ENCODE data around the gene UPK1B.
"Not testable (repeated sequence)": the region's sequence is repeated elsewhere in the genome, so short reads cannot be mapped to it uniquely, and the experiment has no call there.

The UPK1B gene

DNA sequence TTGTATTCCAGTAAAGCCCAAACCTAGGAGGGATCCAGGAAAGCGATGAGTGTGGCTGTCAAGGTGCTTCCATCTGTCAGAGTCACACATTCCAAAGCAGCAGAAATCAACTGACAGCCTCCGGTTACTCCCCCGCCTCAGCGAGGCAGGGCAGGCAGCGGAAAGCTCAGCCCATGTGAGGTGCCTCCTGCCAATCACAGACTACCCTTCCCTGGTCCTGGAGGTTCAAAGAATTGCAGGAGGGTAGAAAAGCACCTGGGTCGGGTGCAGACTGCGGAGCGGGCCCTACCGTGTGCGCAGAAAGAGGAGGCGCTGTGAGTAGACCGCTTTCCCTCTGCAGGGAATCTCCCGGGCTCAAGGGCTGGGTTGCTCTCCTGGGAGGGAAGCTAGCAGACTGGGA, at the start of gene UPK1B:
Gene UPK1B (plus strand): TSS at position 274 of the 400 bp plus-strand sequence. CDS start 13,144 bp downstream, outside the sequence.
- no peak for DNase-seq (ENCODE audit: low read depth, low spot score)

DNA sequence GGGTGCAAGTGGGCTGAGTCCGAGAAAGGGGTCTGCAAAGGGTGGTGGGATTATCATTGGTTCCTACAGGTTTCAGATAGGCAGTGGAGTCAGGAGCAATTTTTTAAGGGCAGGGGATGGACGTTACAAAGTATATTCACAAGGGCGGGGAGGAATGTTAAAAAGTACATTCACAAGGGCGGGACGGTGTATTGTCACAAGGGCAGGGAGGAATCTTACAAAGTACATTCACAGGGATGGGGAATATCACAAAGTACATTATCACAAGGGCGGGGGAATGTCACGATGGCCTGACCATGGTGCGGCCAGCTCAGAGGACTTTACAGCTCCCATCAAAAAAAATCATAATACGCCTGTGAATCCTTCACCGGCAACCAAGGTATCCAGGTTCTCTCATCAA, 48.1 kb upstream of the UPK1B start:
- no peak for DNase-seq (ENCODE audit: low read depth, low spot score)

DNA sequence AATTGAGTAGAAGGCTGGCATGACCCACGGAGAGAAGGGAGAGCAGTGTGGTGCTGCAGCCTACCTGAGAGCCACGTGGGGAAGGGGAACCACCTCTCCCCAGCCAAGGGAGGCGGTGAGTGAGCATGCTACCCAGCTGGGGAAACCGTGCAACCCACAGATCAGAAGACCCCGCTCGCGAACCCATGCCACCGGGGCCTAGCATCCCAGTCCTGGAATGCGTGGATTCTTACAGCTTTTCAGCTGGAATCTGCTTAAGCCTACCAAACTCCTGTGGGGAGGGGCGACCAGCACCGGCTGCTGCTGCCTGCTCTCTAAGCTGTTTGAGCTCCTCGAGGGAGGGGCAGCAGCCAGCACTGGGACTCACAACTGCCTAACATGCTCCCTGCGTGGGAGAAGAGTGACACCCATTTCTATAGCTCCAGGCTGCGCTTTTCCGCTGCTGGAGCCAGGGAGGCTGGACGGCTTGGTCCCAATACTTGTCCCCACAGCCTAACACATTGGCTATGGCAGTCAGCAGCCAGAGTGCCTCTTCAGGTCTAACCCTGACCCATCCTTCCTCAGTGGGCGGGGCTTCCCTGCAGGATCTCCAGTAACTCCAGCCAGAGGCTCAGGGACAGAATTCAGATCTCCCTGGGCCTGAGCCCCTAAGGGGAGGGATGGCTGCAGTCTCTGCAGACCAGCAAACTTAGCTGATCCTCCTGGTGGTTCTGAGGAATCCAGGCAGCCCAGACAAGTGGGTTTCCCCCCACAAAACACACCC, 47.5 kb upstream of the UPK1B start:
- DNase-seq (ENCODE audit: low read depth, low spot score): no peak

DNA sequence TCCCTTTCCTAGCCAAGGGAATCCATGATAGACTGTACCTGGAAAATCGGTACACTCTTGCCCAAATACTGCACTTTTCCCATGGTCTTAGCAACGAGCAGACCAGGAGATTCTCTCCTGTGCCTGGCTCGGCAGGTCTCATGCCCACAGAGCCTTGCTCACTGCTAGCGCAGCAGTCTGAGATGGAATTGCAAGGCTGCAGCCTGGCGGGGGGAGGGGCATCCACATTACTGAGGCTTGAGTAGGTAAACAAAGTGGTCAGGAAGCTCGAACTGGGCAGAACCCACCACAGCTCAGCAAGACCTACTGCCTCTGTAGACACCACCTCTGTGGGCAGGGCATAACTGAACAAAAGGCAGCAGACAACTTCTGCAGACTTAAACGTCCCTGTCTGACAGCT, 43.1 kb upstream of the UPK1B start:
- not testable (repeated sequence) for DNase-seq (ENCODE audit: low read depth, low spot score)

DNA sequence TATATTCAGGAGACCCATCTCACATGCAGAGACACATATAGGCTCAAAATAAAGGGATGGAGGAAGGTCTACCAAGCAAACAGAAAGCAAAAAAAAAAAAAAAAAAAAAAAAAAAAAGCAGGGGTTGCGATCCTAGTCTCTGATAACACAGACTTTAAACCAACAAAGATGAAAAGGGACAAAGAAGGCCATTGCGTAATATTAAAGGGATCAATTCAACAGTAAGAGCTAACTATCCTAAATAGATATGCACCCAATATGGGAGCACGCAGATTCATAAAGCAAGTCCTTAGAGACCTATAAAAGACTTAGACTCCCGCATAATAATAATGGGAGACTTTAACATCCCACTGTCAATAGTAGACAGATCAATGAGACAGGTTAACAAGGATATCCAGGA, 41.1 kb upstream of the UPK1B start:
- DNase-seq (ENCODE audit: low read depth, low spot score): not testable (repeated sequence)

DNA sequence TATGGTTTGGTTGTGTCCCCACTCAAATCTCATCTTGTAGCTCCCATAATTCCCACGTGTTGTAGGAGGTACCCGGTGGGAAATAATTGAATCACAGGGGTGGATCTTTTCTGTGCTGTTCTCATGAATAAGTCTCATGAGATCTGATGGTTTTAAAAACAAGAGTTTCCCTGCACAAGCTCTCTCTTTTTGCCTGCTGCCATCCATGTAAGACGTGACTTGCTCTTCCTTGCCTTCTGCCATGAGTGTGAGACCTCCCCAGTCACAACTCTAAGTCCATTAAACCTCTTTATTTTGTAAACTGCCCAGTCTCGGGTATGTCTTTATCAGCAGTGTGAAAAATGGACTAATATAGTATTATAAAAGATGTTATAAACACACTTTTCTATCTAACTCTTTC, 34.0 kb upstream of the UPK1B start:
- not testable (repeated sequence) for DNase-seq (ENCODE audit: low read depth, low spot score)

DNA sequence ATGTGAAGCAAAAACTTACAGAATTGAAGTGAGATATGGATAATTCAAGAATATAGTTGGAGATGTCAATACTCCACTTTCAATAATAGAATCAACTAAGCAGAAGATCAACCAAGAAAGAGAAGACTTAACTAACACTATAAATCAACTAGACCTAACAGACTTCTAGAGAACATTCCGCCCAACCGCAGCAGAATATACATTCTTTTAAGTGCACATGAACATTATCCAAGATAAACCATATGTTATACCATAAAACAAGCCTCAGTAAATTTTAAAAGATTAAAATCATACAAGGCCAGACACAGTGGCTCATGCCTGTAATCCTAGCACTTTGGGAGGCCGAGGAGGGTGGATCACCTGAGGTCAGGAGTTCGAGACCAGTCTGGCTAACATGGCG, 32.9 kb upstream of the UPK1B start:
- DNase-seq (ENCODE audit: low read depth, low spot score): no peak

DNA sequence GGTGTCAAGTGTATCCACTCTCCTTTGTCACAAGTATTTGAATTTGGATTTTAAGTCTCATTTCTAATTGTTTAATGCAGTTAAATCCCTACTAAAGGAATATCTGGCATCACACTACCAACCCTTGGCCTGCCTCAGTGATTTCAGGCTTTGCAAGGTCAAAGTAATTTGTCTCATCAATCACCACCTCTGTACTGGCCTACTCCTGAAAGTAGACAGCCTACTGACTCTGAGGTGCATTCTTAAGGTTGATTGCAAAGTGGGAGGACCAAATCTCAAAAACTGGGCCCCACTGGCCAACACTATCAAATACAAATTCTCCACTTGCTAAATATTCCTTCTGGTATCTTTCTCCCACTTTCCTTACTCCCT, 28.3 kb upstream of the UPK1B start:
- no peak for DNase-seq (ENCODE audit: low read depth, low spot score)

DNA sequence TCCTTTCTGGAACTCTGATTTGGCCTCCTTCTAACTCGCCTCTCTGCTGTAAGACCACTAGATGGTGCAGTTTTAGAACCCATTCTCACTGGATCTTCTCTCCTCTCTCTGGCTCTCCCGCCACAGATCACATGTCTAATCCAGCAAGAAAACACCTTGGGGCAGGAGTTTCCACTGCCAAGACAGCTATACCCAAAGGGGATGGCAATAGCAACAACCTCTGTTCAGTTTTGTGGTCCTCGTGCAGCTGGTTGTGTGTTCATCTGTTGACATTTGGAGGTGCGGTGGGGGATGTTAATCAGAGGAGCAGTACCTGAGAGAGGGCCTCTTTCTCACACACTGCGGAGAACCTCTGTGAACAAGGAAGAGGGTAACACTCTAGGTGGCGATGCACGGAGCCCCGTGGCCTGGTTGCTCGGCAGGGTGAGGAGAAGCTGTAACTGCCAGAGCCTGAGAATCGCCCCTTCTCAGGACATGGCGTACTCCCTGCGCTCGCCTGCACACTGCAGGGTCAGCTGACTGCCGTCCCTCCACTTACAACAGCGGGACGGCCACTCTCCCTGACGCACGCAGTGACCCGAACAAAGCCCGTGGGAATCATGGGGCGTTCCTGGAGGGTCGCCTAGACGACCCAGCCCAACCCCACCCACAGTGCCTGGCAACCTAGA, 27.8 kb upstream of the UPK1B start, which contains the start of gene TEX55:
Gene TEX55 (plus strand): TSS at position 666 of the 668 bp plus-strand sequence. CDS start 25 bp downstream, outside the sequence.
- DNase-seq (ENCODE audit: low read depth, low spot score): no peak

DNA sequence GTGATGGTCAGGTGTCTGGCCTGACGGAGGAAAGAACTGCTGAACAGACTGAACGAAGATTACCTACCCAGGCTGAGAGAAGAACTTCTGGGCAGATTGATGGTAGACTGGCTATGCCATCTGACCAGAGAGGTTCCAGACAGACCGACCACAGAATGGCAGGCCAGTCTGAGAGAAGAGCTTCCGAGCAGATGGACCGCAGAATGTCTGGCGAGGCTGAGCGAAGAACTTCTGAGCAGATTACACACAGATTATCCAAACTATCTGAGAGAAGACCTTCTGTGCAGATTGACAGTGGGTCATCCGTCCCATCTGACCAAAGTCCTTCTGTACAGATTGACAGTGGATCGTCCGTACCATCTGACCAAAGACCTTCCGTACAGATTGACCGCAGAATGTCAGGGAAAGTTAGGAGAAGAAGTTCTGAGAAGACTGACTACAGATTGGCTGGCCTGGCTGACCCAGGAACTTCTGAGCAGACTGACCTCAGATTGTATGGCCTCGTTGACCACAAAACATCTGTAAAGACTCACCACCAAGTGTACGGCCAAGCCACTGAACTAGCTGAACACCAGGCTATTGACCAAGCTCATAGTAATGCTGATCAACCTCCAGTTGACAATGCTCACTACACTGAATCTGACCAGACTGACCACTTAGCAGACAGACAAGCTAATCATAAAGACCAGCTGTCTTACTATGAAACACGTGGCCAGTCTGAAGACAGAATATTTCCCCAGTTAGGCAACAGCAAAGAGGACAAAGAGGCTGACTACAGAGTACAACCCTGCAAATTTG, 26.6 kb upstream of the UPK1B start:
- DNase-seq (ENCODE audit: low read depth, low spot score): no peak

DNA sequence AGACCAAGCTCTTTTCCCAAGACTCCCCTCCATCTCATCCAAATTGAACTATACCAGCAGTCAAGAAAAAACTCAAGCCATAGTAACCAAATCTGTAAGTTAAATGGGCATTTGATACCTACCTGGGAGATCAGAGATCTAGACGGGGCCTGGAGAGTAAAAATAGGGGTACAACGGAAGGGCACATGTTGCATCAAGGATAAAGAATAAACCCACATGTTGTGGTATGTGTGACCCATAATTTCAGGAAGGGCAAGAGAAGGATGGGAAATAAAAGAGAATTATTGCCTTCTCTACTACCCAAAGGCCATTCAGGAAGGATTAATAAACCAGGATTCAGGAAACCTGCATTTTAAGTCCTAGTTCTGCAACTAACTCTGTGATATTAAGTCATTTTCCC, 25.9 kb upstream of the UPK1B start:
- no peak for DNase-seq (ENCODE audit: low read depth, low spot score)

DNA sequence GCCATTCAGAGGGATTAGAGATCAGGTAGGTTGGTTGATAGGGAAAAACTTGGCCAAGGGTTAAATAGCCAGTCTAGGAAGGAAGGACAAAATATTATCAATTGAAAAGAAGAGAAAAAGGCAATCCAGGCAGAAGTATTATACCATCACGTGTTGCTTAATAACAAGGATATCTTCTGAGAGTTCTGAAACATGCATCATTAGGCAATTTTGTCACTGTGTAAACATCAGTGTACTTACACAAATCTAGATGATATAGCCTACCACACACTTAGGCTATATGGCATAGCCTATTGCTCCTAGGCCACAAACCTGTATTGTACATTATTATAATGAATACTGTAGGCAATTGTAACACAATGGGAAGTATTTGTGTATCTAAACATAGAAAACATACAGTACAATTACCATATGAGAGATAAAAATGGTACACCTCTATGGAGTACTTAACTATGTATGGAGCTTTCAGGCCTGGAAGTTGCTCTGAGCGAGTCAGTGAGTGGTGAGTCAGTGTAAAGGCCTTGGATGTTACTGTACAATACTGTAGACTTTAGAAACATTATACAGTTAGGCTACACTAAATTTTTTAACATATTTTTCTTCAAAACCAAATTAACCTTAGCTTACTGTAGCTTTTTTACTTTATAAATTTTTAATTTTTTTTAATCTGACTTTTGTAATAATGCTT, 24.8 kb upstream of the UPK1B start:
- DNase-seq (ENCODE audit: low read depth, low spot score): no peak

DNA sequence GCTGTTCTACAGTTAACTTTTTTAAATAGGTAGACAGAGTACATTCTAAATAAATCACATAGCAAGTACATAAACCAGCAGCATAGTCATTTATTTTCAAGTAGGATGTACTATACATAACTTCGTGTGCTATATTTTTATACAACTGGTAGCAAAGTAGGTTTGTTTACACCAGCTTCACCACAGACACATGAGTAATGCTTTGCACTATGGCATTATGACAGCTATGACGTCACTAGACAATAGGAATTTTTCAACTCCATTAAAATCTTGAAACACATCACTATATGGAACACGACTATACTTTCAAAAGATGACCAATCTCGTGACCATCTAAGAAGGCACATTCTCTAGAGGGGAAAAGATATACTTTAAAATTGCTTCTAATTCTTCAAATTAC, 23.9 kb upstream of the UPK1B start:
- DNase-seq (ENCODE audit: low read depth, low spot score): no peak

DNA sequence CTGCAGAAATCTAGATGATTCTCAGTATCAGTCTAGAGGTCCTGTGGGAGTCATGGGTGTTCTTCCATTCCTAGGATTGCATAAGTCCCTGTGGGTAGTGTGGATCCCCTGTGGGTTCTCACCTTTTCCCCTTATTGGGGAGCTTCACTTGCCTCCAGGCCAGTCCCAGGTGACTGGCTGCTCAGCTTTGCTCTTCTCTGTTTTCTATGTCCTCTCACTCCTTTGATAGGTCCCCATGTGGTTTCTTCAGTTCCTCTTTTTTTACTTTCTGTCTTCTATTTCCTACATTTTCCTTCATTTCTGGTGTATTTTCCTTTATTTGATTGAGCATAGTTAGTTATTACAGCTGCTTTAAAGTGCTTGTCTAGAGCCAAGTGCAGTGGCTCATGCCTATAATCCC, 16.5 kb upstream of the UPK1B start:
- DNase-seq (ENCODE audit: low read depth, low spot score): no peak

DNA sequence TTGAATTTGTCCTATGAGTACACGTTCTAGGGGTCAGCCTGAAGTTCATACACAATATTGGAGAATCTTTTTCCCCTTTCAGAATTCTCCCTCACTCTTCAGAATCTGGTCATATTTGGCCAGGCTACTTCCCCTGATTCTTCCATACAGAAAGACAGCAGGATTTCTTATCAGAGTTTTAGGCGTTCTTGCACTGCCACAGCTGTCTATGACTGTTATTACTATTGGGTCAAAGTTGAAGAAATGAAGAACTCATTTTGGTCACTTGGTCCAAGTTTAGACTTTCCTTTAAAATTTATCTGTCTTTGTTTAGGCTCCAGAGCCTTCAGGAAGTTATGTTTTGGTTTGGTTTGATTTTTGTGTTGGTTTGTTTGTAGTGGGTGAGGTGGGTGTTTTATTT, 15.4 kb upstream of the UPK1B start:
- no peak for DNase-seq (ENCODE audit: low read depth, low spot score)

DNA sequence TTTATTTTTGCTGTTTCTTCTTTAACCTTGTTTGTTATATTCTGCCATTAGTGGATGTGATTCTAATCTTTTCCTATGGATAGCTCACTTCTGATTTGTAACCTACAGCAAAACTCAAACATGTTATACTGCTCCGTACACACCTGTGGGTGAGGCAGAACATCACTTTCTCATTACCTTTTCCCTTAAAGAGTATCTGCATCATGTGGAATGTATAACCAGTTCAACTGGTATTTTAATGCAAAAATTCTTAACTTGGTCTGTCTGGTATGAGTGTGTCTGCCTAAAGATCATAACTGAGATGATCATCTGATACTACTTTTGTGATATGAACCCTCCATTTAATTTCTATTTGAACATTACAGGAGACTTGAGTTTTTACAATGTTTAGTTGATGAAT, 13.0 kb upstream of the UPK1B start:
- no peak for DNase-seq (ENCODE audit: low read depth, low spot score)

DNA sequence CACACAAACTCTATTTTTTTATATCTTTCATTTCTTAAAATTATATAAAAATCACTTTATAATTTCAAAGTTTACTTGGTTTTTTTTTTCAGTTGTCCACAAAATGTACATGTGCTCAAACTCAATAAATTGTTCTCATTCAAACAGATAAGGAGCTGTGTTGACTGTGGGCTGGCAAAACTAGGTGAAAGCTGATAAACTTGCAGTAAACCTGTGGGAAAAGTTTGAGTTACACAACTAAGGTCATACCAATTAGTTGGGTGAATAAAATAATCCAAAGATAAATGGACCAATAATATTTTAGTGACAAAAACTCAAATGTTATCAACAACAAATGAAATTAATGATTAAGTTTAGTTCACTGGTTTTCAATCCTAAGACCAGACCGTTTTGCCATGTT, 12.6 kb upstream of the UPK1B start:
- no peak for DNase-seq (ENCODE audit: low read depth, low spot score)

DNA sequence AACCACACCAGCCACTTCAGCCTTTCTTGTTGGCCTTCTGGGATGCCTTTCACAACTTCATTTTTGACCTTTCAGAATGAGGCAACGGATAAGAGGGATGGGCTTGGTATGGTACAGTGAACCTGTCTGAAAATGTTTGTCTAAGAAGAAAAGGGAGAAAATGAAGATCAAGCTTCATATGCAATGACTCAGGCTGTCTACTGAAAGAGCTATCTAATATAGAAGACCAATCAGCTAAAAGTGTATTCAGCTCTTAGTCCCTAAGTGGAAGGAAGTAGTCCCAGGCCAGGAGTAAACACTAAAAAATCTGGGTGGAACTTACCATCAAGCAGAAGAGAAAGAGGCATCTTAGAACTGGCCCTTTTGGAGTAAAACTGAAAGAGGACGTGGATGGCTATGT, 12.2 kb upstream of the UPK1B start:
- DNase-seq (ENCODE audit: low read depth, low spot score): no peak

DNA sequence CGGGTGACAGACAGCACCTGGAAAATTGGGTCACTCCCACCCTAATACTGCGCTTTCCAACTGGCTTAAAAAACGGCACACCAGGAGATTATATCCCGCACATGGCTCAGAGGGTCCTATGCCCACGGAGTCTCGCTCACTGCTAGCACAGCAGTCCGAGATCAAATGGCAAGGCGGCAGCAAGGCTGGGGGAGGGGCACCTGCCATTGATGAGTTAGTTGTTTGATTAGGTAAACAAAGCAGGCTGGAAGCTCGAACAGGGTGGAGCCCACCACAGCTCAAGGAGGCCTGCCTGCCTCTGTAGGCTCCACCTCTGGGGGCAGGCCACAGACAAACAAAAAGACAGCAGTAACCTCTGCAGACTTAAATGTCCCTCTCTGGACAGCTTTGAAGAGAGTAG, 8.7 kb upstream of the UPK1B start:
- not testable (repeated sequence) for DNase-seq (ENCODE audit: low read depth, low spot score)

DNA sequence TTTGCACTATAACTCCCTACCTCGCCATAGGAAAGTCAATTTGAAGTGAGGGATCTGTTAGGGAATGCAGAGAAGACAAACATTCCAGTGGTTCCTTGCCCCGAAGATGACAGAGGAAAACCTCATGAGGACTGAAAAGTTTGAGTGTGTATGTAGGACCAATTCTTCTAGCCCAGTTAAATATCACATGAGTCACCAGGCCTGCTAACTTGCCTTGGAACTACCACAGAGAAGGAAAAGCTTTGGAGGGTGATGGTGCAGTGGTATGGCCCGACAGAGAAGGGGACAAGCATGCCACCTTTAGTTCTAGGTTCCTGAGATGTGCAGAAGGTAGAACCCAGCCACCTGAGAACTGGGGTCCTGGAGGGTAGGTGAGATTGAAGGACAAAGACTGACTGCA, 2.6 kb upstream of the UPK1B start:
- DNase-seq (ENCODE audit: low read depth, low spot score): no peak

DNA sequence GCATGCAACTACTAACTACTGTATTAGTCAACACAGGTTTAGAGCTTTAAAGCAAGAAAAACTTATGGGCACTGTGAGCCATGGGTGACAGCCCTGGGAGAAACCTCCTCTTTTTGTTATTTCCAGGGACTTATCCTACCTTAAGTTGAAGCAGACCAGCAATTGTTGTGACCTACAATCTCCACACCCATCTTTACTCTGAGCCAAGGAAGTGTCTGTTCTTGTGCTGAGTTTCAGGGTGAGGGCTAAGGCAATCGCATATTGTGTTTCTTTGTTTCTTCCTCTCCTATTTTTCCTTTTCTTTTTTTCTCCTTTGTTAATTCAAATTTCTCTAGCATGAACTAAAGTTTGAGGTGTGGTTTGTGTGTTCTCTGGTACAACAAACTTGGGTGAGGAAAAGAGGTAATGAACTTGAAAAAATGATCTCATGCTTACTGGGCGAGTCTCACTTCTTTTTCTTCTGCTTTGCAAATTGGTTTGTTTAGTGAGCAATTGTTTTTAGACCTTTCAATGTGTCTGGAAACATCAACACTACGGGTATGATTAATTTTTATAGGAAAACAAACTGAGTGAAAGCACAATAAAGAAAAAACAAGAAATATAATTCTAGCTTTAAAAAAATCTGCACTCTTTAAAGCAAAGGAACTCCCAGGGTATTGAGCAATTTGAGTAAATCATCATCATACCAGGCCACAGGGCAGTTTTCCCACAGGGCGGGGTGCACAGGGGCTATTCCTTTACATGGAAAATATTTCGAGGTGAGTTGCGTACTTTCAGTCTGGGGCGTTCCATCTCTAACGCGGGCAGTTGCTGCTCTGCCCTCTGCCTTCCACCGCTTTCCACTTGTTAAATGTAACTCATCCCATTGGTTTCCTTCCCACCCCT, 2.7 kb downstream of the UPK1B start:
- no peak for DNase-seq (ENCODE audit: low read depth, low spot score)
